Naive B cell (primary cell): ENCODE results near the gene FLT3LG. TPM values are rescaled to one million over a fixed set of nuclear protein-coding genes. Genes with fewer than 3 reads are reported as not detected.
A peak's percentile ranks its signal among the peaks of the same experiment; 100 is the strongest.

Experiments used
- ATAC-seq, 2 donors: fragments of 150-1000 bp; cut with Tn5 transposase; 2 replicates each; pipeline ENCODE4 v1.10.0; 2021; ENCODE audit warnings: low read depth in 2 of 2, mild to moderate bottlenecking in 2 of 2, moderate library complexity in 2 of 2
- DNase-seq: peaks from one replicate; pipeline ENCODE4 v3.0.0; 2022
- H3K27ac Mint-ChIP-seq, 6 donors: one replicate each; pipeline ENCODE4 v1.8.0; 2020 to 2022; ENCODE audit warnings: mild to moderate bottlenecking in 6 of 6, mixed read lengths in 6 of 6, moderate library complexity in 5 of 6, inconsistent platforms in 2 of 6
- H3K27me3 Mint-ChIP-seq, 3 donors: one replicate each; pipeline ENCODE4 v1.8.0; 2021 to 2022; ENCODE audit warnings: mixed read lengths in 3 of 3, mild to moderate bottlenecking in 1 of 3
- H3K36me3 Mint-ChIP-seq, 2 donors: one replicate each; pipeline ENCODE4 v1.8.0; 2020 to 2022; ENCODE audit warnings: mixed read lengths in 2 of 2, inconsistent platforms in 1 of 2, mild to moderate bottlenecking in 1 of 2
- H3K4me1 Mint-ChIP-seq, 3 donors: one replicate each; pipeline ENCODE4 v1.8.0; 2020 to 2022; ENCODE audit warnings: mixed read lengths in 3 of 3, inconsistent platforms in 1 of 3, mild to moderate bottlenecking in 1 of 3, moderate library complexity in 1 of 3
- H3K4me3 Mint-ChIP-seq, 8 donors: one replicate each; pipeline ENCODE4 v1.8.0; 2020 to 2022; ENCODE audit warnings: mild to moderate bottlenecking in 8 of 8, mixed read lengths in 8 of 8, moderate library complexity in 8 of 8, inconsistent platforms in 2 of 8
- H3K9me3 Mint-ChIP-seq, 7 donors: one replicate each; pipeline ENCODE4 v1.8.0; 2020 to 2022; ENCODE audit warnings: mixed read lengths in 7 of 7, mild to moderate bottlenecking in 5 of 7, inconsistent platforms in 2 of 7, moderate library complexity in 1 of 7
- polyA plus RNA-seq, 6 donors: library from polyadenylated mRNA; unstranded; fragments of 300-500 nt; fragmentation: Illumina TruSeq; gene quantifications; one replicate each; pipeline ENCODE4 v1.2.3, GENCODE V29; 2021; ENCODE audit warnings: low read depth in 6 of 6

Gene FLT3LG
- polyA plus RNA-seq, 6 donors from 2014 or later: 9.5 to 15.0 (median 11.4) TPM

GRCh38 chr19:49530708-49531107, 56.7 kb downstream of the FLT3LG start:
- Mint-ChIP-seq H3K27me3 (peaks cover 0 to 17% (median 0%) of the 10 kb centered on the region in 3 donors), H3K36me3 (peaks cover 0 to 6% of the 10 kb centered on the region in 2 donors), H3K4me3 (peak overlapping the region in 1 of 8 donors; percentile 20), H3K9me3 (no peaks in the 10 kb centered on the region), H3K4me1 (peaks cover 31 to 38% (median 36%) of the 10 kb centered on the region in 3 donors), H3K27ac (no peak overlapping the region)
- no peak for ATAC-seq
- no peak for DNase-seq

- peak; percentile 86 for ATAC-seq
- peaks cover 23 to 43% (median 38%) of the 10 kb centered on the region in 3 donors for H3K4me1 Mint-ChIP-seq
- peak overlapping the region in 5 of 6 donors; percentile 44 to 95 (median 89) for H3K27ac Mint-ChIP-seq
- DNase-seq: peak; percentile 87
- H3K27me3 Mint-ChIP-seq: peaks cover 0 to 11% (median 0%) of the 10 kb centered on the region in 3 donors
- no peaks in the 10 kb centered on the region for H3K9me3 Mint-ChIP-seq
- peak overlapping the region; percentile 81 to 91 (median 90) for H3K4me3 Mint-ChIP-seq
- no peaks in the 10 kb centered on the region for H3K36me3 Mint-ChIP-seq
Observed at GRCh38 chr19:49533551-49534488, 59.8 kb downstream of the FLT3LG start.

- no peak for ATAC-seq
- Mint-ChIP-seq H3K4me3 (peak overlapping the region; percentile 78 to 91 (median 90)), H3K9me3 (no peaks in the 10 kb centered on the region), H3K4me1 (peaks cover 24 to 43% (median 39%) of the 10 kb centered on the region in 3 donors), H3K27ac (peak overlapping the region in 5 of 6 donors; percentile 41 to 92 (median 80)), H3K27me3 (peaks cover 0 to 11% (median 0%) of the 10 kb centered on the region in 3 donors), H3K36me3 (no peaks in the 10 kb centered on the region)
- DNase-seq: no peak
Observed at GRCh38 chr19:49534632-49535385, 60.8 kb downstream of the FLT3LG start.

Other genes starting within 250 kb of the FLT3LG start
- 10 to 100 TPM in 1 of 6 donors, 1 to 10 TPM in 5; 5.8 to 17.4 (median 8.4) TPM for gene SLC6A16, start 149.0 kb upstream of the FLT3LG start, polyA plus RNA-seq
- gene CD37, start 138.8 kb upstream of the FLT3LG start, polyA plus RNA-seq: 1,000 to 10,000 TPM in 1 of 6 donors, 100 to 1,000 TPM in 5; 672 to 1,032 (median 882) TPM
- 1 to 10 TPM in 5 of 6 donors, under 1 TPM in 1; 0.80 to 5.4 (median 3.0) TPM for gene TEAD2, start 111.8 kb upstream of the FLT3LG start, polyA plus RNA-seq
- 1 to 10 TPM in 1 of 6 donors, under 1 TPM in 2, not detected in 3; 0.55 to 2.8 (median 0.82) TPM for gene DKKL1, start 110.3 kb upstream of the FLT3LG start, polyA plus RNA-seq
- gene KASH5, start 86.0 kb upstream of the FLT3LG start, polyA plus RNA-seq: not detected
- not detected for gene PTH2, start 50.8 kb upstream of the FLT3LG start, polyA plus RNA-seq
- gene GFY, start 48.8 kb upstream of the FLT3LG start, polyA plus RNA-seq: not detected
- not detected for gene SLC17A7, start 32.7 kb upstream of the FLT3LG start, polyA plus RNA-seq
- gene PIH1D1, start 22.4 kb upstream of the FLT3LG start, polyA plus RNA-seq: 10 to 100 TPM; 70.3 to 95.3 (median 79.0) TPM
- gene ALDH16A1, start 21.0 kb upstream of the FLT3LG start, polyA plus RNA-seq: 100 to 1,000 TPM in 1 of 6 donors, 10 to 100 TPM in 5; 54.2 to 103 (median 74.6) TPM
- gene RPL13A, start 13.4 kb downstream of the FLT3LG start, polyA plus RNA-seq: 1,000 to 10,000 TPM; 1,519 to 3,103 (median 2,606) TPM
- gene RPS11, start 22.2 kb downstream of the FLT3LG start, polyA plus RNA-seq: 1,000 to 10,000 TPM; 2,581 to 3,900 (median 3,339) TPM
- gene FCGRT, start 38.4 kb downstream of the FLT3LG start, polyA plus RNA-seq: 10 to 100 TPM; 56.7 to 69.7 (median 62.7) TPM
- gene RCN3, start 53.8 kb downstream of the FLT3LG start, polyA plus RNA-seq: under 1 TPM in 2 of 6 donors, not detected in 4; 0.17 to 0.43 TPM
- 100 to 1,000 TPM in 5 of 6 donors, 10 to 100 TPM in 1; 89.5 to 136 (median 113) TPM for gene NOSIP, start 106.3 kb downstream of the FLT3LG start, polyA plus RNA-seq
- under 1 TPM in 5 of 6 donors, not detected in 1; 0.20 to 0.79 (median 0.62) TPM for gene PRRG2, start 107.1 kb downstream of the FLT3LG start, polyA plus RNA-seq
- under 1 TPM; 0.09 to 0.77 (median 0.29) TPM for gene PRR12, start 117.0 kb downstream of the FLT3LG start, polyA plus RNA-seq
- gene RRAS, start 165.9 kb downstream of the FLT3LG start, polyA plus RNA-seq: 10 to 100 TPM; 16.6 to 24.9 (median 19.9) TPM
- 1 to 10 TPM in 3 of 6 donors, under 1 TPM in 2, not detected in 1; 0.84 to 2.9 (median 1.1) TPM for gene SCAF1, start 168.0 kb downstream of the FLT3LG start, polyA plus RNA-seq
- 10 to 100 TPM; 39.3 to 60.5 (median 52.4) TPM for gene IRF3, start 191.6 kb downstream of the FLT3LG start, polyA plus RNA-seq
- 10 to 100 TPM in 4 of 6 donors, 1 to 10 TPM in 2; 8.0 to 12.7 (median 10.6) TPM for gene BCL2L12, start 191.7 kb downstream of the FLT3LG start, polyA plus RNA-seq
- gene PRMT1, start 203.1 kb downstream of the FLT3LG start, polyA plus RNA-seq: 100 to 1,000 TPM; 175 to 363 (median 192) TPM
- gene ADM5, start 215.4 kb downstream of the FLT3LG start, polyA plus RNA-seq: under 1 TPM in 4 of 6 donors, not detected in 2; 0.19 to 0.47 (median 0.26) TPM
- gene CPT1C, start 216.9 kb downstream of the FLT3LG start, polyA plus RNA-seq: not detected